ENCODE results near the gene ITGA8.
A peak's percentile ranks its signal among the peaks of the same experiment; 100 is the strongest.

DNA sequence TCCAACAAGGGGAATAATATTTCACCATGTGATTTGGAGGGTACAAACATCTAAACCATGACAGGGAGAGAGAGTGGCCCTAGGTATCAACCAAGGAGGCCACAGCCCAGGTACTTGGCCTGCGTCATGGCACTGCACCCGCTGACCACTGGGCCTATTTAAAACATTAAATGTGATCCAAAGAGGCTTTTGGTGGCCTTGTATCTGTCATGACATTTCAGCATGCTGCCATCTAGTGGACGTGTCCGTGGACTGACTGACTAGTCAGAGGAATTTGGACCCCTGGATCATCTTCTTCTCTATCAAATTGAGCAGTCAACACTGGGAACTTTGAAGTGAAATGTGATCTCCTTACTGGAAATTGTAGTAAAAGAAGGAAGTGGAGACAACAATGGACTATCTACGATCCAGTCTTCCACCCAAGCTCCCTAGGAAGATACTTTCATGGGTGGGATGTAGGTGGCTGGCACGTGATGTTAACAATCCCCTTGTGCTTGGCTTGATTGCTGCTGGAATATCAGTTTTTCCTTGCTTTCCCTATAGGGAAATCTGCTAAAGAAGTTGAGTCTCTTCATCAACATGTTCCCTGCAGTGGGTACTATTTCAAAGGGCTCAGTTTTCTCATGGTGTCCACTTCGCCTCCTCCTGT, 24.6 kb upstream of the ITGA8 start:
- peak; percentile 63 for TF ChIP-seq CTCF (IDR thresholded peaks at IDR 0.05; ENCODE audit: low read depth, low read length)
- no peak for TF ChIP-seq EZH2phosphoT487 (IDR thresholded peaks at IDR 0.05; ENCODE audit: low read depth)
